Uterus (tissue), 2 donors: ENCODE results near the gene TRAPPC3L.

ENCODE experiments used
- CTCF ChIP-seq, 4 experiments: fragments of 200-600 bp in 2 of 4; fragments of 450-650 bp in 2 of 4; sonication (generic) in 2 of 4; IDR thresholded peaks; one replicate each; pipeline ENCODE4 v1.5.1; 2016 to 2019; ENCODE audit warnings: antibody characterized with exemption in 4 of 4, mild to moderate bottlenecking in 2 of 4, moderate library complexity in 1 of 4
- POLR2A ChIP-seq, 2 donors: fragments of 450-650 bp; IDR thresholded peaks; one replicate each; pipeline ENCODE4 v1.6.1; 2016; ENCODE audit warnings: antibody characterized with exemption in 2 of 2, mild to moderate bottlenecking in 1 of 2, moderate library complexity in 1 of 2

DNA sequence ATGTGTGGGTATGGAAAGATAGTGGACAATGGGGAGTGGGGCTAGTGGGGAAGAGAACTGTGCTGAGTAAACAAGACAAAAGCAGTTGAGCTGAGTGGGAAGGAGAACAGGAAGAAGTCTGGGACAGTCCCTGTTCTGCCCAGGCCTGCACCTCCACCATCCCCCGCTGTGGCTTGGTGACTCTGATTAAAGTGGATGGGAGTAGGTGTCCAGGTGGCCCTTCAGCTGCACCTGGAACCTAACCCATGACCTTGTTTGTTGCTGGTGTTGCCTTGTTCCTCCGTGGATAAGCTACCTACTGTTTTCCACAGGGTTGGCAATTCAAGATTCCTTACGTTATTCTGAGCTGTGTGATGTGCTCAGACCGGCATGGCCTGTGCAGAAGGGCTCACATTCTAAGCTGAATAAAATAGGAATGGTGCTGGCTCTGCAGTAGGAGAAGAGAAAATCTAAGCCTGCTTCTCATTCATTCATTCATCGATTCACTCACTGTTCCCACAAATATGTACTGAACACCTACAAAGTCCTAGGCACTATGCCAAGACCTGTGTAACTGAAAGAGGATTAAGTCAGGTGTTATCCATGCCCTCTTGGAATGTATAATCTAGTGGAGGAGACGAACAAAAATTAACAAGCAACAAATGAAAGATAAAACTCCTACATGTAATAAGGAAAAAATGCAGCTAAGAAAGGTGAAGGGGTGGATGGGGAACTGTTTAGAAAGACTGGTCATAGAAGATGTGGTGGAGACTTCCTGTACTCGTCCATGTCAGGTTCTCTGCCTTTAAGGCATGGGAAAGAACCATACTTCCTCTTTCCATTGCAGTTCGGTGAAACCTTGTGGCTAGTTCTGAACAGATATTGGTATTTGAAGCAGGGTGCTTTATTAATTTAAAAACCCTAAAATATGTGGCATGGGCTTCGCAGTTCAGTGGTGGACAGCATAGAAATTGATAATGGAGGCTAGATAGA is 94.4 kb downstream of the TRAPPC3L start:
- no peak for TF ChIP-seq CTCF (IDR thresholded peaks at IDR 0.05)
- no peak for TF ChIP-seq POLR2A (IDR thresholded peaks at IDR 0.05)
